Stimulated activated CD4-positive, alpha-beta T cell treated with anti-CD3 and anti-CD28 coated beads, Interleukin-1b, Interleukin-23, amount 100 ng/mL, for 1 hour (primary cell): ENCODE data around the gene RALGAPB.

Experiments
- DNase-seq, 2 donors: peaks; one replicate each; pipeline ENCODE4 v3.0.0-alpha.2; 2020; ENCODE audit warnings: low read depth in 2 of 2

RALGAPB gene

GRCh38 chr20:38545771-38546170, 73.1 kb downstream of the RALGAPB start:
- DNase-seq: no peak

GRCh38 chr20:38547288-38548085, 74.8 kb downstream of the RALGAPB start:
- DNase-seq: no peak

- DNase-seq: no peak
Measured at GRCh38 chr20:38548356-38549083, 75.9 kb downstream of the RALGAPB start.

GRCh38 chr20:38550274-38550673, 77.6 kb downstream of the RALGAPB start:
- no peak for DNase-seq

DNA sequence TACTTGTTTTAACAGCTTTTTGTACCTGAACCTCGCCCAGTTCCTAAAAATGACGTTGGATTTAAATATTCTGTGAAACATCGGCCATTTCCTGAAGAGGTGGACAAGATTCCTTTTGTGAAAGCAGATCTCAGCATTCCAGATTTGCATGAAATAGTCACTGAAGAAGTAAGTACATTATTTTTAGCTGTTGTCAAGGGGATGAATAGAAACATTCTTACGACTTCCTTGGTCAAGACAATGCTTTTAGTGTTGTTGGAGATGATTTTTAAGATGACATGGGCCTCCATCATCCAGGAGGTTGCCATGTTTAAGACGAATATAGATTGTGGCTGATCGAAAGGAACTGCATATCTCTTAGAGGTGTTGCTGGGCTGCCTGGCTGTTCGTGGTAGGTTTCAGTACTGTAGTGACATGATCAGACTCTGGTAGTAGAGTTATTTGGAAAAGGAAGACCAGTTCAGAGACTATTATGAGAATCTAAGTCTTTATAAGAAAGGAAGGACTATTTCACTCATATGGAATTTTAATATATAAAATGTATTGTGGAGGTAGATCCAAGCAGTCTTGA, 78.5 kb downstream of the RALGAPB start:
- no peak for DNase-seq

GRCh38 chr20:38554986-38555385, 82.3 kb downstream of the RALGAPB start:
- DNase-seq: no peak

GRCh38 chr20:38555395-38555794, 82.8 kb downstream of the RALGAPB start:
- no peak for DNase-seq

DNA sequence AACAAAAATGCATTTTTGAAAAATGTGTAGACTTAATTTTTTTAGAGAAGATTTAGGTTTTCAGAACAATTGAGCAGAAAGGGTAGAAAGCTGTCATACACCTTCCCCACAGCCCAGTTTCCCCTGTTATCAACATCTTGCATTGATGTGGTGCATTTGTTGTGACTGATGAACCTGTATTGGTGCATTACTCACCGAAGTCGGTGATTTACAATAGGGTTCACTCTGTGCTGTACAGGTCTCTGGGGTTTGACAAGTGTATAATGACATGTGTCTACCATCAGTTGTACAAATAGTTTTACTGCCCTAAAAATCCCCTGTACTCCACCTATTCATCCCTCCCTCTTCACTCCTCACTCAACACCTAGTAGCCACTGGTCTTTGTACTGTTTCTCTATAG, 84.5 kb downstream of the RALGAPB start:
- DNase-seq: no peak

DNA sequence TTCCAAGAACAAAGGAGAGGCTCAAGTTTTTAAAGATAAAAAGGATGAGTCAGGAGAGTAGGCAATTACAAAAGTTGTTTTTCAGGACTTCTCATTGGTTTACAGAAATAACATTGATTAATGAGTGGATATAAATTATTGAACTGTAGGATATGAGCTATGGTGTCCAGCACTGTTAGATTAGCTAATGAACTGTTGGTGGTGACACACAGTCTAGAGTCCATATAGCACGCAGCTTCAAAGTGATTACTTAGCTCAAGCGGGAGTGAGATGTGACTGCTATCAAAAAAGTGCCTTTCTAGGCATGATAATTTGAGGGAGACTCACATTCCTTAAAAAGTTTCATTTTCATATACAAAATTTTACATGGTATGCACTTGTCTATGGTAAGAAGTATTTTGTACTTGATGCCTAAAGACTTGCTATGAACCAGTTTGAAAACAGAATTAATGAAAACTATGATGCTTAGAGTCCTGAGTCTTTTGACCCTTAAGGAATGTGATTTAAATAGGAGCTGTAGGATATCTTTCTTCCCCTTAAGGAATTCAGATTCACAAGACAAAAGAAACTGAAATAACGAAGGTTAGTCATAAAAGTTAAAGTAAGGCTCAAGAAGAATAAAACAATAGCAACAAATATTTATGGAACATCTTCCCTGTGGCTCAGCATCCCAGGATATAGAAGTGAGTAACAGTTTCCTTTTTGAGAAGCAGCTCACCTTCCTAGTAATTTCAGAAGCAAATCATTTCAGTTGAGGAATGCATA, 86.1 kb downstream of the RALGAPB start:
- DNase-seq: no peak

DNA sequence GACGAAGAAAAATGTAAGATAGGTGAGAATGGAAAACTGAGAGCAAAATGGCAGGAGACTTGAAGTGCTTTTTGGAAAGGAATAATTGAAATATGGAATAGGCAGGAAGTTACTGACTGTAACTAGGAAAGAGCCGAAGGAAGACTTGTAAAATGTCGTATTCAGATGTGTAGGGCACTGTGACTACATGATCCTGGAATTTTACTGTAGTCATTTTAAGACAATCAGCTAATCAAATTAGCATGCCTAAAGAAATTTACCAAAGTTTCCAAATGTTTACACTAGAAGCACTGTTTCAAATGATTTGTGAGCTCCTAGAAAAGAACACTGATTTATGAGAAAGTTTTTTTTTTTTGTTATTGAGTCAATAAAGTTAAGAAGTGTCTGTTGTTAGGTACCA, 87.1 kb downstream of the RALGAPB start:
- DNase-seq: no peak

- DNase-seq: no peak
Measured at GRCh38 chr20:38563802-38564431, 91.3 kb downstream of the RALGAPB start.

GRCh38 chr20:38564680-38565079, 92.0 kb downstream of the RALGAPB start:
- no peak for DNase-seq

GRCh38 chr20:38566036-38566598, 93.5 kb downstream of the RALGAPB start:
- no peak for DNase-seq

DNA sequence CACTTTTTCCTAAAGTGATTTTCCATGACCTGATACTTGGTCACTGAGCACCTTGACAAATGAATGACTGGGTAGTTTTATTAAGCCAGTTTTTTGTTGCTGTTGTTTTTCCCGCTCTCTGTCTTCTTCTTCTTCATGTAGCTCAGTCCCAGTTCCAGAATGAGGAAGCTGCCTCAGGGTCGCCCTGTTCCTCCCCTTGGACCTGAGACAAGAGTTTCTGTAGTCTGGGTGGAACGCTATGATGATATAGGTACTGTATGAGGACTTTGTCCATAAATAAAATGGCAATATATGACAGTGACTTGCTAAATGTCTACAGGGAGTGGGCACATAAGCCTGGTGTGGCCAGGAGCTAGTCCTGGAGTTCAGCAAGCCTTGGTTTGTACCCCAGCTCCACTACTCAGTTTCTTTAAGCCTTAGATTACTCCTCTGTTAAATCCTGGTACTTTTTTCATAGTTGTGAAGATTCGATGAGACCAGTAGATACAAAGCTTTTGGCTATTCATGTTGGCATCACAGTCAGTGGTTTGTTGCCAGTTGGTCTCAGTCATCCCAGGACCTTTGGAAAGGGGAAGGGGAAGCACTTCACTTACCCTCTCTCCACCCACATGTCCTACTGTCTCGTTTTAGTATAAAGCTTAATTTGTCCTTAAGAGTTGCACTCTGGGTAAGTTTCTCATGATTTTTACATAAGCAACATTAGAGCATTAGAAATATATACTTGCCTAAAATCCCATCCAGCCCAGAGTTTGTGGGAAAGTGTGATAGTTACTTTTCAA, 97.3 kb downstream of the RALGAPB start:
- DNase-seq: no peak

DNA sequence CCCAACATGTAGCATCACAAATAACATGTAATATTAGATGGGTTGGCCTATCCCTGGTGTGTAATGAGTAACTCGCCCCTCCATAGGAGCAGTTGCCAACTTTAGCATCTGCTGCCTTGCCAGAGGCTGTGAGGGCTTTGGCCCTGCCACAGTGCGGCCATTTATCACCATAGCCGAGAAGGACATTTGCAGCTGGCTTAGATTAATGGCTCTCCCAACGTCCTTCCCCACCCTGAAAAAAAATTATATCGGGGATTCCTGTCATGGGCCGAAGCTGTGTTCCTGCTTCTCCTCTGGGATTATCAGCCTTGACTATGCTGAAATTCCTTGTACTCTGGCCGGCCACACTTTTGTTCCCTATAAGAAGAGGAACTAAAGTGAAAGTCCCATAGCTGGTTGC, 100.8 kb downstream of the RALGAPB start:
- DNase-seq: no peak

- no peak for DNase-seq
Measured at GRCh38 chr20:38579219-38579910, 106.7 kb downstream of the RALGAPB start.

- no peak for DNase-seq
Measured at GRCh38 chr20:38579921-38580320, 107.3 kb downstream of the RALGAPB start.

GRCh38 chr20:38581013-38581412, 108.4 kb downstream of the RALGAPB start, which contains the start of gene ADIG:
TSS of gene ADIG (plus strand) at chr20:38581197. CDS start at chr20:38581251, 54 bp downstream.
- DNase-seq: no peak

- no peak for DNase-seq
Measured at GRCh38 chr20:38581830-38582358, 109.3 kb downstream of the RALGAPB start.

DNA sequence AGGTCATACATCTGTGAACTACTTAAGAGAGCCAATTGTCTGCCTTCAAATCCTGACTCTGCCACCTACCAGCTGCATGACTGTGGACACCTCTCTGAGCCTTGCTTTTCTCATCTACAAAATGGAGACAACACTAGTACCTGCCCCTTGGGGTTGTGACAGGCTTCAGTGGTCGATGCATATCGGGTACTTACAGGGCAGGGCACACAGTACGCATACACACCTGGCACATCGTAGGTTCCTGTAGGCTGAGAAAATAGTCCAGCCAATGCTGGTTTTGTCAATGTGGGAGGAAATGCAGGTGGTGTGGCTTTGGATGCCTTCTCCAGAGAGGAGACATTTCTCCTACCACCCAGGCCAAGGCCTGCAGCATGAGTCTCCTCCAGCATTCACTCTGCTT, 110.7 kb downstream of the RALGAPB start:
- DNase-seq: no peak
